Left hindlimb (tissue), 1 donor: Measurements from ENCODE around the gene NLN.

ENCODE experiments used
- DNase-seq: peaks from one replicate; pipeline ENCODE4 v3.0.0-alpha.2; 2018

Gene NLN

DNA sequence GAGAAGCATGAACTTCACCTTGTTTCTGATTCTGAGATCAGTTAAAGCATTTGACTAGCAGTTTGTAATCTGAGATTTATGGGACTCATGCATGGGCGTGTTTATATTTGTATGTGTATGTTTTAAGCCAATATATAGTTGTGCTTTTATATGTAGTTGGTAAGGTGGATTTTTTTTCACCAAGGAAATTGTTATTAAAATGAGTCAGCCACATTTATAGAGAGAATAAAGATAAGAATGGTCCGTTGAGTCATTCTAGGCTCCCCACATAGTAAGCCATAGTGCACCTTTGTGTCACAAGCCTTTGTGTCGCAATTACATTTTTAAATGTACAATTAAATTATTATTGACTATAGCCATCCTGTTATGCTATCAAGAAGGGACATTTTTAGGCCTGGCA is 89.0 kb downstream of the NLN start:
- no peak for DNase-seq

- no peak for DNase-seq
Measured at GRCh38 chr5:65811885-65812284, 89.9 kb downstream of the NLN start.

DNA sequence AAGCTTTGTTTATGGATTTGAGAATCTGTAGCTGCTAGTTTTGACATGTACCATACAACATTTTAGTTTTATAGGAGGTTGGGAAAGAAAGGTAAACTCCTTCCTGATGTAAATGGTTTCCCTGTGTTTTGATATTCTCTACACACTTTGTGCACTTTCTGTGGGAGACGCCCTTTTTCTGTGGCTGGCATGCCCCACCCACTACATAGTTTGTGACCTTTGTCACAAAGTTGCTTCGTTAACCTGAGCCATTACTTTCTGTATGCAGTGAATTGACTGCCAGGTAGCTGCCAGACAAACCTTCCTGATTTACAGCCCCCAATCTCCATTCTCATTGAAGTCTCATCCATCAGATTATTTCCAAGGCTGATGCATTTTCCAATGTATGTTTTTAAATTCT is 90.6 kb downstream of the NLN start:
- no peak for DNase-seq

- no peak for DNase-seq
Measured at GRCh38 chr5:65813174-65813573, 91.2 kb downstream of the NLN start.

DNA sequence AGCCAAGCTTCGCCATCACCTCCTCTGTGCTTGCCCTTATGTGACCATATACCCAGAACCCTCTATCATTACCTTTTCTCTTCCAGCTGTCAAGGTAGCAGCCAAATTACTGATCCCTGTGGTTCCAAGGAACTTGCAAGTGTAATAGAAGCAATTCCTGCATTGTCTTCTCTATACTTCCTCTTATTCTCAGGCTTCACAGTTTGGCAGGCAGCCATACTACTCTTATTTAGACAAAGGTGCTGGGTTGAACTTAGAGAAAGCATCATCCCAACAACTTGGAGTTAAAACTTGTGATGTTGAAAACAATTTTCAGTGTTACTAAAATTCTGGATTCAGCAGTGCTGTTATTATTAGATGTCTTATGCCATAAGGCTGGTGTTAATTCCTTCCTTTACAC is 93.2 kb downstream of the NLN start:
- no peak for DNase-seq

DNA sequence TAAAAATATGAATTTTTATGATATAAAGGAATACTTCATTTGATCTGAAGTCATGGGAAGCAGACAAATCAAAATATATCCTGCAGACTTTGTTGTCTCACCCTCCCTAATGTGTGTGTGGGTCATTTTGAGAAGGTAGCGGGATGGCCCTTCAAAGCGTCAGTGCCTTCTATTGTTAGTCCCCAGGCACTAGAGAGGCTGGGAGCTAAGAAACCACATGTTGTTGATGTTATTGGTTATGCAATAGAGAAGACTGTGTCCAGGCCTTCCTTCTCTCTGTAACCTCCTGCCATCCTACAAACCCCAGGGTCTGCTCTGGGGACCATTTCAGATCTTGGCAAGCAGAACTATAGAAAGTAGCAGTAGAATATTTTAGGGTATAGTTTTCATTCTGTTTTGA is 94.7 kb downstream of the NLN start:
- no peak for DNase-seq

GRCh38 chr5:65817931-65818330 is 95.9 kb downstream of the NLN start:
- DNase-seq, result no peak

DNA sequence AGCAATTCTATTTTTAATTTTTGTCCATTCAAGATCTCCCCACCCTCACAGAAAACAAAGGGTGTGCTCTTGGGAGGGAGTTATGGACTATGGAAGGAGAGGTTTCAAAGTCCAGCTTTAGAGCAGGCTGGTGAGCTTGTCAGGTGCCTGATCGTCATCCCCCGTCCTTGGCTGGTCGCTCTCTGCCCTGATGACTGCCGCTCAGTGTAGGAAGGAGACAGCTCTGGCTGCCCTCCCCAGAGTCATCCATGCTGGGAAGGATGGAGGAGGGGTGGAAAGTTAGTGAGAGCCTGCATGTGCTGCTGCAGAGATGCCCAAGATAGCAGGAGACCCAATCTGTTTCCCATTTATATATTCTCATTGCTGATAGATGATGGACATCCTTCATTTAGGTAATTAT is 96.6 kb downstream of the NLN start:
- no peak for DNase-seq

DNA sequence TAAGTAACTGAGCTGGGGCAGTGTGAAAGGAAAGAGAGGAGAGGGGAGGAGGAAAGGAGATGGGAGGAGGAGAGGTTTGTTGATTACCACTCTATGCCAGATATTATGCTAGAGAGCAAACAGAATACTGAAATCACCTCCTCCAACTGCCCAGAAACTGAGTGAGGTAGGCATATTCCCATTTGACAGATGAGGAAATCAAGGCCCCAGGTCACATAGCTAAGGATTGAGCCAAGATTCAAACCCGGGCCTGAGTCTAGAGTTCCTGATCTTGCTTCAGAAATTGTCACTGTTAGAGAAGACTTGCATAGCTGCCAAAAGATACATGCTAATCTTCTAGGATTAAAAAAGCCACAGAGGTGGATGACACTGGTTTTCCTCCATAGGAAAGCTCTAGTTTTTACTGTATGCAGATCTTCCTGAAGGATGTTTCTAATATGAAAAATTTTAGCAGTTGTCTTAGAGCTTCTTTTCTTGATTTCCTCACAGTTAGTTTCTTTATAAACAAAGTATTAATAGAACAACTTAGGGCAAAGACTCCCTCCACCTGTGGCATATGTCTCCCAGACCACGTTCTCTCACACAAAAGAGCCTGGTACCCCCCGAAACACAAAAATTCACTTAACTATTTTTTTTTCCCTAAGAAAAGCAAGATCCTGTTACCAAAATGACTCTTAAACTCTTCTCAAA is 97.4 kb downstream of the NLN start:
- DNase-seq, result no peak

GRCh38 chr5:65819905-65820240 is 97.9 kb downstream of the NLN start:
- DNase-seq, result no peak

GRCh38 chr5:65820373-65820772 is 98.4 kb downstream of the NLN start:
- no peak for DNase-seq

DNA sequence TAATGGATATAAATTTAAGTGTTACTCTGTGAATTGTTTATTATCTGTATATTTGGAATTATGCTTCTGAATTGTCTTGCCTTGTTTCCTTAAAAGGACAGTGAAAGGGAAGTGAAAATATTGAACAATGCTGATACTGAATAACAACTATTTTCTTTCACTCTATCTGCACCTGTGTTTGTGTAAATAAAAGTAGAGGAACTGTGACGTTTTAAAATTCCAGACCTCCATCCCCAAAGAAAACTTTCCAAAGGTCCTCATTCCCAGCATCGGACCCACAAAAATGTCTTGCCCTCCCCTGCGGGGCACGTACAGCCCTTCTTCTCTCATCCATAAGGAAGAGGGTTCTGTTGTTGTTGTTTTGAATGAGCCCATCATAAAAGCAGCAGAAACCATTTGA is 100.0 kb downstream of the NLN start:
- DNase-seq, result no peak

DNA sequence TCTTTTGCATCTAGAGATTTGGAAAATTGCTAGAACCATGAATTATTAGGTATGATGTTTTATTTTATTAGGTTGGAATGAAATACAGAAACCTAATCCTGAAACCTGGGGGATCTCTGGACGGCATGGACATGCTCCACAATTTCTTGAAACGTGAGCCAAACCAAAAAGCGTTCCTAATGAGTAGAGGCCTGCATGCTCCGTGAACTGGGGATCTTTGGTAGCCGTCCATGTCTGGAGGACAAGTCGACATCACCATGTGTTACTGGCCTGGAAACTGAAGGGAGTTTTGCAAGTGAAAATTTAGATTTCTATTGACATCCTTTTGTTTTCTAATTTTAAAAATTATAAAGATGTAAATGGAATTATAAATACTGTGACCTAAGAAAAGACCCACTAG is 100.7 kb downstream of the NLN start:
- no peak for DNase-seq

DNA sequence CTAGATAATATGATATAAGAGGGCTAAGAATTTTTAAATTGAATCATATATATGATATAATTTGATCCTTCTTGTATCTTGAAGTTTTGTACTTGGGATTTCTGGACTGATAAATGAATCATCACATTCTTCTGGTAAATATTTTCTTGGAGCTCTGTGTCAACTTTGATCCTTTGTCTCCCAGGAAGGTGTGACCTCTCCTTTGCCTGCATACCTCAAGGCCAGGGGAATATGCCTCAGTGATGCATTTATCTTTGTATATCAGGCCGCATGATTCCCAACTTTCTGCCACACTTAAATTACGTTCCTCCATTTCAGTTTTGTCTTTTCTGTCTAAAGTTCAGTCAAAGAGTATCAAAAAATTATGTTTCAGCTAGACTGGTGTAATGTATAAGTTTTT is 101.2 kb downstream of the NLN start:
- no peak for DNase-seq

DNA sequence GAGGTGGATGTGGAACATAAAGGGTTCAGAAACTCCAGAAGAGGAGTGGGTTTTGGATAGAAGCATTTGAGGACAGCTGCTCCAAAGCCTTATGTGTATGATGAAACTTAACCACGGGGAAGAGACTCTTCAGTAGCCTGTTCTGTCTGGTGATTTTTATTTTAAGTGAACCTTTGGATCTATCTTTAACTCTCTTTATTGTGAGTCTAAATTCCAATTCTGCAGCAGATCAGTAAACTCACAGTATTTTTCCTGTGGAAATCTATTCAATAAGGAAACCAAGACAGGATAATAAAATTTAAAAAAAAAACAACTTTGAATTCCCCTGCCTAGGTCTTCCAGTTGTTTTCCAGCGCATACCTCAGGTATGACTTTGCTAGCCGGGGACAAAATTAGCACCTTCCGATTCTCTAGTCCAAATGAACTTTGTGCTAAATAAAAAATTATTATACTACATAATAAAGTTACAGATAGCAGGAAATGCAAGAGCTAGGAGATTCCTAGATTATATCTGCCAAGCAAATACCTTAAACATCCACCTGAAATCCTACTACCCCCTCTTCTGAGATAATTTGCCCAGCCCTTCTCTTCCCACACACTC is 101.9 kb downstream of the NLN start:
- no peak for DNase-seq

- DNase-seq, result no peak
Measured at GRCh38 chr5:65825408-65826328, 103.7 kb downstream of the NLN start.

- DNase-seq, result peak; percentile 48
Measured at GRCh38 chr5:65828022-65828896, 106.3 kb downstream of the NLN start.

GRCh38 chr5:65830856-65831255 is 108.9 kb downstream of the NLN start:
- DNase-seq, result no peak

DNA sequence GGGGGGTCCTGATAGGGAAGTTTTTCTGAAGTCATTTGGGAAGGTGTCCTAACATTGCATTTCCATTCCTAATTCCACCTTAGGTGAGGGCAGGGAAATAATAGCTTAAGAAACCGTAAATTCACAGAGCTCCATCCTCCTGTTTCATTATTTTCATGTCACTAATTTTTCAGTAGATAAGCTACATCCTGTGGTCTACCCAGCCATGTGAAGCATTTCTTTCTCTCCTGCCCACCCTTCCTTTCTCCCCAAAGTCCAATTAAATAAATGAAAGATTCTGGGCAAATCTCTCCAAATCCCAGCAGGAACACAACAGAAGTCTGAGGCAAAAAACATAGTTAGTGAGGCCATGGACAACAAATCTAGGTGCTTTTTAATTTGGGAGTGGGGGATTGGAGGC is 109.3 kb downstream of the NLN start:
- no peak for DNase-seq

- DNase-seq, result no peak
Measured at GRCh38 chr5:65832152-65832551, 110.1 kb downstream of the NLN start.

DNA sequence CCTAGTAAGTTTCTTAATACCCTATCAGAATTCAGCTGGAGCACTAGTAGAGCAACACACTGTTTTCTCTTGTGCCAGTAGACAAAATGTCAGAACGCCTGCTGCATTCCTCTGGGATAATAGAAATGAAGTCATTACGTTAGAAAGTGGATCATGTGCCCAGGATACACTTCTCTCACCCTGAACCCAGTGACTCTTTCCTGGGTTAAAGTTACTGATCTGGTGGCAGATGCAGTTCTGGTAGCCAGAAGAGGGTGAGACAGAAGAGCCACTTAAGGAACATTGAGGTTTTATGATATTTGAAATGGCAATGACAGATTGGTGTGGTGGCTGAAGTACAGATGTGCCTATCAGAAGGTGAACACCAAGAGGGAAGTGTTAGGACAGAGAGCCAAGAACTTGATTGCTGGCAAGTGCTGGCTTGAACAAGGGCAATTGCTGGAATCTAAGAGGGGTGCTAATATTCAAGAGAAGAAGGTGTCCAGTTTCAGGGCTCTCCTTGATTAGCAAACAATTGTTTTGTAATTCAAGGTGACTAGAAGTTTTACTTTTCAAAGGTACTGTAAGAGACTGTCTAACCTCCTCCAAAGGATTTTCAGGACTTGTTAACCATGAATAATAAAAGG is 110.7 kb downstream of the NLN start:
- DNase-seq, result no peak

- DNase-seq, result no peak
Measured at GRCh38 chr5:65833780-65834179, 111.8 kb downstream of the NLN start.

DNA sequence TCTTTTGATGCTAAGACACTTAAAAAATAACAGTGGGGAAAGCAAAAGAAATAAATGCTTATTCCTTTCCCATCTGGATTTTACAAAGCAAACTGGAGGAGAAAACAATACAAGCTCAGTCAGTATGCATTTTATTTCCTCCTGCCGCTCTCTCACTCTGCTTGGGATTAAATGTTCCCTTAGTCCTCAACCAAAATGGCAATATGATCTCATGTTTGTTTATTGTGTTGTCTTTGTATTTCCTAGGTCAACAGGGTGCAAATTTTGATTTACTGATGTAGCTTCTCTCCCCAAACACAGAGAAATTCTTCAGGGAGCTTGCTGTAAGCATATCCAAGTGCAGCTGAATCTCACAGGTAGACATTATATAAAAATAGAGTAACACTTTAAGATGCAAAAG is 112.3 kb downstream of the NLN start:
- DNase-seq, result no peak
